HG02973 (cell line): ENCODE measurements around the gene RHOT2.
"Not testable (repeated sequence)": the region's sequence is repeated elsewhere in the genome, so short reads cannot be mapped to it uniquely, and the experiment has no call there.

Experiments
- ATAC-seq: cut with Tn5 transposase; IDR thresholded peaks from one replicate; pipeline ENCODE4 v1.9.1; 2021; ENCODE audit warnings: moderate library complexity; ENCODE audit not compliant: unreplicated experiment

RHOT2 gene

GRCh38 chr16:680967-681745, 13.2 kb downstream of the RHOT2 start:
- no peak for ATAC-seq

- no peak for ATAC-seq
These were observed 14.0 kb downstream of the RHOT2 start for GRCh38 chr16:681746-682427.

- no peak for ATAC-seq
These were observed 14.8 kb downstream of the RHOT2 start for GRCh38 chr16:682493-683395.

- no peak for ATAC-seq
These were observed 15.6 kb downstream of the RHOT2 start for GRCh38 chr16:683396-684070.

- peak; percentile 56 for ATAC-seq
These were observed 16.3 kb downstream of the RHOT2 start, which contains the start of gene JMJD8 for GRCh38 chr16:684071-684794. JMJD8 (minus strand) TSS chr16:684334; CDS start chr16:684319, 15 bp downstream.

- no peak for ATAC-seq
These were observed 17.2 kb downstream of the RHOT2 start for GRCh38 chr16:684961-685696.

GRCh38 chr16:685967-686366, 18.0 kb downstream of the RHOT2 start:
- no peak for ATAC-seq

GRCh38 chr16:686459-687260, 18.7 kb downstream of the RHOT2 start:
- no peak for ATAC-seq

GRCh38 chr16:687499-687898, 19.6 kb downstream of the RHOT2 start:
- ATAC-seq = no peak

GRCh38 chr16:689175-689897, 21.4 kb downstream of the RHOT2 start:
- ATAC-seq = no peak

GRCh38 chr16:691242-691641, 23.3 kb downstream of the RHOT2 start:
- ATAC-seq = not testable (repeated sequence)

GRCh38 chr16:692356-693108, 24.6 kb downstream of the RHOT2 start:
- no peak for ATAC-seq

- no peak for ATAC-seq
These were observed 25.4 kb downstream of the RHOT2 start for GRCh38 chr16:693364-693763.

GRCh38 chr16:693766-694165, 25.8 kb downstream of the RHOT2 start:
- no peak for ATAC-seq

GRCh38 chr16:694187-694862, 26.4 kb downstream of the RHOT2 start:
- no peak for ATAC-seq

- ATAC-seq = no peak
These were observed 27.0 kb downstream of the RHOT2 start for GRCh38 chr16:694863-695354.
